MM.1S (cell line): ENCODE data around the gene PTPRG.
A peak's percentile ranks its signal among the peaks of the same experiment; 100 is the strongest.

Source experiments
- DNase-seq: peaks from one replicate; pipeline ENCODE4 v3.0.0-alpha.2; 2015
- H2AFZ ChIP-seq: fragments of 300-600 bp; sonication (generic); 2 replicates; pipeline ENCODE4 v1.6.0; 2016; ENCODE audit warnings: antibody characterized with exemption, low read length
- H3F3A ChIP-seq: fragments of 300-600 bp; sonication (generic); 2 replicates; pipeline ENCODE4 v1.6.1; 2016; ENCODE audit warnings: mild to moderate bottlenecking, antibody characterized with exemption, low read length, moderate library complexity, mixed read lengths; ENCODE audit not compliant: insufficient read depth
- H3K27ac ChIP-seq: fragments of 300-600 bp; sonication (generic); 2 replicates; pipeline ENCODE4 v1.5.1; 2016; ENCODE audit warnings: mild to moderate bottlenecking, low read length
- H3K27me3 ChIP-seq: fragments of 300-600 bp; sonication (generic); replicated peaks from 2 replicates; pipeline ENCODE4 v1.6.0; 2016; ENCODE audit warnings: low read length; ENCODE audit not compliant: insufficient read depth
- H3K36me3 ChIP-seq: fragments of 300-600 bp; sonication (generic); replicated peaks from 2 replicates; pipeline ENCODE4 v1.6.1; 2016; ENCODE audit warnings: mild to moderate bottlenecking, low read length, mixed read lengths; ENCODE audit not compliant: insufficient read depth
- H3K4me1 ChIP-seq: fragments of 300-600 bp; sonication (generic); 2 replicates; pipeline ENCODE4 v1.6.1; 2016; ENCODE audit warnings: low read length, mixed read lengths
- H3K4me2 ChIP-seq: fragments of 300-600 bp; sonication (generic); 2 replicates; pipeline ENCODE4 v1.6.0; 2016; ENCODE audit warnings: low read depth, low read length
- H3K4me3 ChIP-seq: fragments of 300-600 bp; sonication (generic); 2 replicates; pipeline ENCODE4 v1.5.1; 2016; ENCODE audit warnings: low read length, mixed read lengths
- H3K79me2 ChIP-seq: fragments of 300-600 bp; sonication (generic); 2 replicates; pipeline ENCODE4 v1.6.1; 2016; ENCODE audit warnings: mixed run types, low read length, mixed read lengths
- H3K9ac ChIP-seq: fragments of 300-600 bp; sonication (generic); 2 replicates; pipeline ENCODE4 v1.6.1; 2016; ENCODE audit warnings: low read length, mixed read lengths
- H3K9me2 ChIP-seq: fragments of 300-600 bp; sonication (generic); replicated peaks from 2 replicates; pipeline ENCODE4 v1.6.1; 2016; ENCODE audit warnings: mild to moderate bottlenecking, low read length, mixed read lengths; ENCODE audit not compliant: insufficient read depth
- H3K9me3 ChIP-seq: fragments of 300-600 bp; sonication (generic); replicated peaks from 2 replicates; pipeline ENCODE4 v1.6.1; 2016; ENCODE audit warnings: mild to moderate bottlenecking, low read length, mixed read lengths; ENCODE audit not compliant: insufficient read depth
- H4K20me1 ChIP-seq: fragments of 300-600 bp; sonication (generic); 2 replicates; pipeline ENCODE4 v1.6.1; 2016; ENCODE audit warnings: mild to moderate bottlenecking, low read length, moderate library complexity, mixed read lengths; ENCODE audit not compliant: insufficient read depth
- EZH2 ChIP-seq: fragments of 300-600 bp; sonication (generic); optimal IDR thresholded peaks from 2 replicates; pipeline ENCODE3; 2017; ENCODE audit warnings: low read depth, mild to moderate bottlenecking, antibody characterized with exemption, low read length, mixed read lengths
- EZH2phosphoT487 ChIP-seq: fragments of 300-600 bp; sonication (generic); IDR thresholded peaks from 2 replicates; pipeline ENCODE4 v1.6.1; 2018; ENCODE audit warnings: antibody characterized with exemption, low read length
- TF ChIP-seq, protein P1 (sequence below): fragments of 300-600 bp; sonication (generic); IDR thresholded peaks from 2 replicates; pipeline ENCODE4 v1.5.1; 2016; ENCODE audit warnings: antibody characterized with exemption, low read length, mixed read lengths

Gene PTPRG

GRCh38 chr3:61563313-61564271, 2.2 kb downstream of the PTPRG start:
- Histone ChIP-seq H2AFZ (no peak overlapping the region), H3K4me2 (peak overlapping the region; percentile 90), H3K4me1 (no peaks in the 10 kb centered on the region), H3K4me3 (peak overlapping the region; percentile 93), H3K9me2 (no peaks in the 10 kb centered on the region), H3K27me3 (no peaks in the 10 kb centered on the region), H3K27ac (no peak overlapping the region), H4K20me1 (no peaks in the 10 kb centered on the region), H3K9me3 (no peaks in the 10 kb centered on the region), H3K79me2 (peaks cover 50% of the 10 kb centered on the region), H3K36me3 (no peaks in the 10 kb centered on the region), H3F3A (peaks cover 13% of the 10 kb centered on the region), H3K9ac (no peak overlapping the region; the same call in 1 of the 2 replicates)
- TF ChIP-seq, protein P1, sequence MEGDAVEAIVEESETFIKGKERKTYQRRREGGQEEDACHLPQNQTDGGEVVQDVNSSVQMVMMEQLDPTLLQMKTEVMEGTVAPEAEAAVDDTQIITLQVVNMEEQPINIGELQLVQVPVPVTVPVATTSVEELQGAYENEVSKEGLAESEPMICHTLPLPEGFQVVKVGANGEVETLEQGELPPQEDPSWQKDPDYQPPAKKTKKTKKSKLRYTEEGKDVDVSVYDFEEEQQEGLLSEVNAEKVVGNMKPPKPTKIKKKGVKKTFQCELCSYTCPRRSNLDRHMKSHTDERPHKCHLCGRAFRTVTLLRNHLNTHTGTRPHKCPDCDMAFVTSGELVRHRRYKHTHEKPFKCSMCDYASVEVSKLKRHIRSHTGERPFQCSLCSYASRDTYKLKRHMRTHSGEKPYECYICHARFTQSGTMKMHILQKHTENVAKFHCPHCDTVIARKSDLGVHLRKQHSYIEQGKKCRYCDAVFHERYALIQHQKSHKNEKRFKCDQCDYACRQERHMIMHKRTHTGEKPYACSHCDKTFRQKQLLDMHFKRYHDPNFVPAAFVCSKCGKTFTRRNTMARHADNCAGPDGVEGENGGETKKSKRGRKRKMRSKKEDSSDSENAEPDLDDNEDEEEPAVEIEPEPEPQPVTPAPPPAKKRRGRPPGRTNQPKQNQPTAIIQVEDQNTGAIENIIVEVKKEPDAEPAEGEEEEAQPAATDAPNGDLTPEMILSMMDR: no peak
- TF ChIP-seq EZH2: no peak
- TF ChIP-seq EZH2phosphoT487: no peak
- DNase-seq: no peak

GRCh38 chr3:61564395-61565059, 3.2 kb downstream of the PTPRG start:
- DNase-seq: no peak
- Histone ChIP-seq H3K4me3 (peak overlapping the region; percentile 93; the same call in 1 of the 2 replicates), H2AFZ (no peak overlapping the region), H3K36me3 (no peaks in the 10 kb centered on the region), H3F3A (peaks cover 13% of the 10 kb centered on the region), H4K20me1 (no peaks in the 10 kb centered on the region), H3K4me2 (peak overlapping the region; percentile 90), H3K9ac (no peak overlapping the region), H3K27me3 (no peaks in the 10 kb centered on the region), H3K4me1 (no peaks in the 10 kb centered on the region), H3K79me2 (peaks cover 54% of the 10 kb centered on the region), H3K9me3 (no peaks in the 10 kb centered on the region), H3K27ac (no peak overlapping the region), H3K9me2 (no peaks in the 10 kb centered on the region)
- TF ChIP-seq EZH2 (no peak), EZH2phosphoT487 (no peak)
- TF ChIP-seq, protein P1: peak; percentile 41

- Histone ChIP-seq H3K9me2 (no peaks in the 10 kb centered on the region), H3K4me1 (no peaks in the 10 kb centered on the region), H2AFZ (no peak overlapping the region), H3K9ac (no peak overlapping the region), H3K27me3 (no peaks in the 10 kb centered on the region), H3F3A (peaks cover 9% of the 10 kb centered on the region), H4K20me1 (no peaks in the 10 kb centered on the region), H3K4me3 (no peak overlapping the region), H3K79me2 (peaks cover 54% of the 10 kb centered on the region), H3K9me3 (no peaks in the 10 kb centered on the region), H3K36me3 (no peaks in the 10 kb centered on the region), H3K4me2 (no peak overlapping the region), H3K27ac (no peak overlapping the region)
- TF ChIP-seq EZH2phosphoT487 (no peak), EZH2 (no peak)
- TF ChIP-seq, protein P1: no peak
- no peak for DNase-seq
Measured at GRCh38 chr3:61565569-61565968, 4.2 kb downstream of the PTPRG start.
